KMS-11 (cell line): Measurements from ENCODE around the gene TMEM176B.

Source experiments
- H2AFZ ChIP-seq: fragments of 200-600 bp; sonication (generic); 2 replicates; pipeline ENCODE4 v1.6.1; 2016; ENCODE audit warnings: antibody characterized with exemption, mixed run types, low read depth
- H3K27ac ChIP-seq: fragments of 200-600 bp; sonication (generic); 2 replicates; pipeline ENCODE4 v1.6.1; 2016; ENCODE audit warnings: mild to moderate bottlenecking, mixed run types
- H3K27me3 ChIP-seq: fragments of 200-600 bp; sonication (generic); 2 replicates; pipeline ENCODE4 v1.6.1; 2017; ENCODE audit warnings: mild to moderate bottlenecking, low read depth, mixed run types, moderate library complexity; ENCODE audit not compliant: insufficient read depth
- H3K36me3 ChIP-seq: fragments of 200-600 bp; sonication (generic); 2 replicates; pipeline ENCODE4 v1.6.1; 2017; ENCODE audit warnings: mild to moderate bottlenecking, mixed run types; ENCODE audit not compliant: insufficient read depth
- H3K4me1 ChIP-seq: fragments of 200-600 bp; sonication (generic); 2 replicates; pipeline ENCODE4 v1.6.1; 2016; ENCODE audit warnings: mild to moderate bottlenecking, low read depth, mixed run types; ENCODE audit not compliant: poor library complexity, severe bottlenecking
- H3K4me2 ChIP-seq: fragments of 200-600 bp; sonication (generic); 2 replicates; pipeline ENCODE4 v1.7.0; 2016; ENCODE audit warnings: mild to moderate bottlenecking, mixed run types
- H3K4me3 ChIP-seq: fragments of 200-600 bp; sonication (generic); IDR thresholded peaks from 2 replicates; pipeline ENCODE4 v1.6.1; 2017; ENCODE audit warnings: low read depth, low read length, mixed read lengths; ENCODE audit not compliant: insufficient read depth
- H3K79me2 ChIP-seq: fragments of 200-600 bp; sonication (generic); 2 replicates; pipeline ENCODE4 v1.6.1; 2016; ENCODE audit warnings: low read depth, mixed run types; ENCODE audit not compliant: insufficient read depth
- H3K9ac ChIP-seq: fragments of 200-600 bp; sonication (generic); 2 replicates; pipeline ENCODE4 v1.6.1; 2016; ENCODE audit warnings: mild to moderate bottlenecking, mixed run types
- H4K20me1 ChIP-seq: fragments of 200-600 bp; sonication (generic); 2 replicates; pipeline ENCODE4 v1.6.1; 2016; ENCODE audit warnings: mild to moderate bottlenecking, mixed run types; ENCODE audit not compliant: insufficient read depth
- TF ChIP-seq, protein P1 (sequence below): fragments of 200-600 bp; sonication (generic); conservative IDR thresholded peaks from 2 replicates; pipeline ENCODE4 v1.6.1; 2017; ENCODE audit warnings: low read depth, mild to moderate bottlenecking, antibody characterized with exemption, low read length, moderate library complexity, mixed read lengths

TMEM176B gene

GRCh38 chr7:150803161-150803860, 3.1 kb upstream of the TMEM176B start:
- Histone ChIP-seq H3K4me2 (no peak overlapping the region), H3K79me2 (no peaks in the 10 kb centered on the region), H3K27ac (no peak overlapping the region), H3K4me3 (no peak overlapping the region), H3K27me3 (no peaks in the 10 kb centered on the region), H4K20me1 (no peaks in the 10 kb centered on the region), H3K9ac (no peak overlapping the region), H2AFZ (no peak overlapping the region), H3K36me3 (no peaks in the 10 kb centered on the region), H3K4me1 (no peaks in the 10 kb centered on the region)
- TF ChIP-seq, protein P1, sequence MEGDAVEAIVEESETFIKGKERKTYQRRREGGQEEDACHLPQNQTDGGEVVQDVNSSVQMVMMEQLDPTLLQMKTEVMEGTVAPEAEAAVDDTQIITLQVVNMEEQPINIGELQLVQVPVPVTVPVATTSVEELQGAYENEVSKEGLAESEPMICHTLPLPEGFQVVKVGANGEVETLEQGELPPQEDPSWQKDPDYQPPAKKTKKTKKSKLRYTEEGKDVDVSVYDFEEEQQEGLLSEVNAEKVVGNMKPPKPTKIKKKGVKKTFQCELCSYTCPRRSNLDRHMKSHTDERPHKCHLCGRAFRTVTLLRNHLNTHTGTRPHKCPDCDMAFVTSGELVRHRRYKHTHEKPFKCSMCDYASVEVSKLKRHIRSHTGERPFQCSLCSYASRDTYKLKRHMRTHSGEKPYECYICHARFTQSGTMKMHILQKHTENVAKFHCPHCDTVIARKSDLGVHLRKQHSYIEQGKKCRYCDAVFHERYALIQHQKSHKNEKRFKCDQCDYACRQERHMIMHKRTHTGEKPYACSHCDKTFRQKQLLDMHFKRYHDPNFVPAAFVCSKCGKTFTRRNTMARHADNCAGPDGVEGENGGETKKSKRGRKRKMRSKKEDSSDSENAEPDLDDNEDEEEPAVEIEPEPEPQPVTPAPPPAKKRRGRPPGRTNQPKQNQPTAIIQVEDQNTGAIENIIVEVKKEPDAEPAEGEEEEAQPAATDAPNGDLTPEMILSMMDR: no peak

DNA sequence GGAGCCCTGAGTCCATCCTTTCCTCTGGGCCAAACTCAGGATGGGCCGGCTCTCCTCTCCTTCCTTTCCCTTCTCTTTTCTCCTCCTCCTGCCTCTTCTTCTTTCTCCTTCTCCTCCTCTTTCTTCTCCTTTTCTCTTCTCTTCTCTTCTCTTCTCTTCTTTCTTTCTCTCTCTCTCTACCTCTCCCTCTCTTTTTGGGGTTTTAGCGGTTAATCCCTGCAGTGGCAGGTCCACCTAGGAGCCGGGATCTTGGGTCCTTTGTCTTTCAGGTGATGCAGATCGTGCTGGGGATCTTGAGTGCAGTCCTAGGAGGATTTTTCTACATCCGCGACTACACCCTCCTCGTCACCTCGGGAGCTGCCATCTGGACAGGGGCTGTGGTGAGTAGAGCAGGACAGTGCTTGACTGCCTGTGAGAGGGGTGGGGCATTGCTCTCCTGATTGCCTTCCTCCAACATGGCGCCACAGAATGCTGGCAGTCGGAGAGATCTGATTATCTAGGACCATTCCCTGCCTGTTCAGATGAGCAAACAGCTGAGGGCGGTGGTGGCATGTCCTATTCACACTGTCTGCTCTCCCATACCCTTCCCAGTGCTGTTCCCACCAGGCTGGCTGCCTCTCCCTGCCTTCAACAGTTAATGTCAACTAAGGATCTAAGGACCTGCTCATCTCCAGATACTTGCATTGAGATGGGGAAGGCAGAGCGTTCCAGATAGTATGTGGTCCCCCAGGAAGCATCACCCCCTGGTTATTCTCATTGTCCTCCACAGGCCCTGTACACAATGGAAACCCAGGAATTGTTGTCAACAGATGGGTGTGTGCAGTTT, 2.0 kb upstream of the TMEM176B start:
- H4K20me1 ChIP-seq: no peaks in the 10 kb centered on the region
- no peak overlapping the region for H3K4me3 ChIP-seq
- H3K79me2 ChIP-seq: no peaks in the 10 kb centered on the region
- H3K9ac ChIP-seq: no peak overlapping the region
- H3K36me3 ChIP-seq: no peaks in the 10 kb centered on the region
- H2AFZ ChIP-seq: no peak overlapping the region
- H3K27ac ChIP-seq: no peak overlapping the region
- H3K4me1 ChIP-seq: no peaks in the 10 kb centered on the region
- no peak overlapping the region for H3K4me2 ChIP-seq
- no peaks in the 10 kb centered on the region for H3K27me3 ChIP-seq
- TF ChIP-seq, protein P1: no peak

GRCh38 chr7:150801242-150801945, 1.2 kb upstream of the TMEM176B start:
- H3K4me3 ChIP-seq: no peak overlapping the region
- no peaks in the 10 kb centered on the region for H3K79me2 ChIP-seq
- H3K9ac ChIP-seq: no peak overlapping the region
- H3K27me3 ChIP-seq: no peaks in the 10 kb centered on the region
- no peak overlapping the region for H3K27ac ChIP-seq
- no peak overlapping the region for H2AFZ ChIP-seq
- H4K20me1 ChIP-seq: no peaks in the 10 kb centered on the region
- H3K4me2 ChIP-seq: no peak overlapping the region
- no peaks in the 10 kb centered on the region for H3K36me3 ChIP-seq
- TF ChIP-seq, protein P1: no peak
- H3K4me1 ChIP-seq: no peaks in the 10 kb centered on the region

GRCh38 chr7:150800581-150801241, 547 bp upstream of the TMEM176B start, which contains the start of gene TMEM176A:
TMEM176A (plus strand) TSS chr7:150800769; CDS start chr7:150801551, 782 bp downstream.
- H3K36me3 ChIP-seq: no peaks in the 10 kb centered on the region
- no peaks in the 10 kb centered on the region for H4K20me1 ChIP-seq
- H3K4me2 ChIP-seq: no peak within 1 kb of the TSS
- no peak within 1 kb of the TSS for H3K27ac ChIP-seq
- H3K4me3 ChIP-seq: no peak within 1 kb of the TSS
- H2AFZ ChIP-seq: no peak within 1 kb of the TSS
- no peaks in the 10 kb centered on the region for H3K27me3 ChIP-seq
- no peaks in the 10 kb centered on the region for H3K4me1 ChIP-seq
- H3K79me2 ChIP-seq: no peaks in the 10 kb centered on the region
- TF ChIP-seq, protein P1: no peak
- no peak within 1 kb of the TSS for H3K9ac ChIP-seq
